ENCODE measurements around the gene HLA-DPB1.

DNA sequence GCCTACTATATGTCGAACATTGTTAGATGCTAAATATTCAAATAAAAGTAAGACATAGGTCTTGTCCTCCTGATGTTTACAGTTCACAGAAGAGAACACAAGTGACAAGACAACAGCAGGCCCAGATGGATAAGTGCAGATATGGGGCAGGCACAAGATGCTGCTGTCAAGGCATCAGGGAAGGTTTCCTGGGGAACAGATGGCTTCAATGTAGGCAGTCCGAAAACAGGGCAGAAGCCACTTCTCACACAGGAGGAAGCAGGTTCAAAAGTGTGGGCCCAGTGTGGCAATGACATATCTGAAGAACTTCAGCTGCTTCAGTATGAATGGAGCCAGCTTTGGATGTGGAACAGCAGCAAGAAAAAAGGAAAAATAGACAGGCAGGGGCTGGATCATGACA lies 32.5 kb downstream of the HLA-DPB1 start:
- TF ChIP-seq, protein P1, sequence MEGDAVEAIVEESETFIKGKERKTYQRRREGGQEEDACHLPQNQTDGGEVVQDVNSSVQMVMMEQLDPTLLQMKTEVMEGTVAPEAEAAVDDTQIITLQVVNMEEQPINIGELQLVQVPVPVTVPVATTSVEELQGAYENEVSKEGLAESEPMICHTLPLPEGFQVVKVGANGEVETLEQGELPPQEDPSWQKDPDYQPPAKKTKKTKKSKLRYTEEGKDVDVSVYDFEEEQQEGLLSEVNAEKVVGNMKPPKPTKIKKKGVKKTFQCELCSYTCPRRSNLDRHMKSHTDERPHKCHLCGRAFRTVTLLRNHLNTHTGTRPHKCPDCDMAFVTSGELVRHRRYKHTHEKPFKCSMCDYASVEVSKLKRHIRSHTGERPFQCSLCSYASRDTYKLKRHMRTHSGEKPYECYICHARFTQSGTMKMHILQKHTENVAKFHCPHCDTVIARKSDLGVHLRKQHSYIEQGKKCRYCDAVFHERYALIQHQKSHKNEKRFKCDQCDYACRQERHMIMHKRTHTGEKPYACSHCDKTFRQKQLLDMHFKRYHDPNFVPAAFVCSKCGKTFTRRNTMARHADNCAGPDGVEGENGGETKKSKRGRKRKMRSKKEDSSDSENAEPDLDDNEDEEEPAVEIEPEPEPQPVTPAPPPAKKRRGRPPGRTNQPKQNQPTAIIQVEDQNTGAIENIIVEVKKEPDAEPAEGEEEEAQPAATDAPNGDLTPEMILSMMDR (conservative IDR thresholded peaks at IDR 0.05): no peak
- TF ChIP-seq EZH2 (IDR thresholded peaks at IDR 0.05; ENCODE audit: low read depth): no peak

All from PC-9 (cell line).